Putamen (tissue), 1 donor: ENCODE measurements around the gene NIPAL3.

ENCODE experiments used
- DNase-seq: peaks from one replicate; pipeline ENCODE4 v3.0.0-alpha.2; 2016; ENCODE audit warnings: low spot score

NIPAL3 gene

GRCh38 chr1:24415334-24415909 lies at the start of gene NIPAL3:
NIPAL3 (plus strand) TSS chr1:24415802; CDS start chr1:24419548, 3,746 bp downstream.
- peak; percentile 98 for DNase-seq

GRCh38 chr1:24366707-24367106 lies 48.9 kb upstream of the NIPAL3 start:
- DNase-seq = no peak

- no peak for DNase-seq
These were observed 46.4 kb upstream of the NIPAL3 start for GRCh38 chr1:24369199-24369598.

GRCh38 chr1:24369801-24370200 lies 45.8 kb upstream of the NIPAL3 start:
- DNase-seq = no peak

- no peak for DNase-seq
These were observed 42.6 kb upstream of the NIPAL3 start for GRCh38 chr1:24373044-24373443.

GRCh38 chr1:24373710-24374109 lies 41.9 kb upstream of the NIPAL3 start:
- DNase-seq = no peak

- no peak for DNase-seq
These were observed 40.5 kb upstream of the NIPAL3 start for GRCh38 chr1:24374891-24375786.

DNA sequence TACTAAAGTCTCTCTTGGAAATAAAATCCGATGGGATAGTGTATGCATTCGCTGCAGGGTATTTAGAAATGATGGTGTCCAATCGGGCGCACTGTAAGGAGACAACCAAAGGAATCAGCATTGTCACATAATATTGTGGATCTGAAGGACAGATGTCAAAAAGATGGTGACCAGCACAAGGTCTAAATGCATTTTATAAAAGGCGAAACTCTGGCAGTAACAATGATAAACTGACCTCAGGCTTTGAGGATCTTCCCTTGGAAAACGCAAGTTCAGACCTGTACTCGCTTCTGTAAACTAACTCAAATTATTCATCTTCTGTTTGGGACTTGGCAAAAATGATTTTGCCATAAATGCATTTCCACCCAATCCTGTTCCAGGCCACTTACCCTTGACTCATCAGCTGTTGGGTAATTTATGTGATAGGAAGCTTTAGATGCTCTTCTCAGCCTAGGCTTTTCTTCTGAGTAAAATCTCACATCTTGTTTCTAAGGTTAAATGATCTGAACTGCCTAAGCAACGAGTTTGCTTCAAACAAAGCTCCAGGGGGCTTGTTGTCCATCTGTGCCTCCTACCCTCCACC lies 35.8 kb upstream of the NIPAL3 start:
- no peak for DNase-seq

- DNase-seq = no peak
These were observed 35.1 kb upstream of the NIPAL3 start for GRCh38 chr1:24380508-24380907.

DNA sequence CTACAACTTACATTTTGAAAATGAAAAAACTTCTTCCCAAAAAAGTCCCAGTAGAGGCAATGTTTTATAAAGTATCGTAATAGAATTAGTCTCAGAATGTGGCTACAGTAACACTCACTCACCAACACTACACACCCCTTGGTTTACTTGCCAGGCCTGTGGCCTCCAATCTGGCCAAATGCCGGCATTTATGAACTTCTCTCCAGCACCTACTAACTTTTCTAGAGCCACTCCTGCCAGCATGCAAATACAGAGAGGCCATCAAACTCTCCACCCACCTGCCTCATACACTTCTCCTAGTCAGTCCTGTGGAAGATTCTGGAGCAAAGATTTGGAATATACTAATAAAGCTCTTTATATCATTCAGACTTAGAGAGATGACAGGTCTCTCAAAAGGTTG lies 34.3 kb upstream of the NIPAL3 start:
- DNase-seq = no peak

DNA sequence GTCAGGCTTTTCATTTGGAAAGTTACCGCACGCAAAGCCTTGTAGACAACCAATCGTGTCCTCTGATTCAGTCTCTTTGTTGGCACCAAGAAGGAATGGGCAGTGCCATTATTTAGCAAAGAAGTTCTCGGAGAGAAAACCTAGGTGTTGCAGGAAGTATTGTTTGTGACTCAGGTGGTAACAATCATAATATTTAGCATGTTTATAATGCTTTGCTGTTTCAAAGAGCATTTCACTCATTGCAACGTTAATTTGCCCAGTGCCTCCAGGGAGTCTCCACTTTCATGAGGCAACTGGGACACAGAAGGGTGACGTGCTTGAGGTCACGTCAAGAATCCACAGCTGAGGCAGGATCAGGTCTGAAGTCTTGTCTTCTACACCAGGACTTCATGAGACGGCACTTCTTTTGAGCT lies 33.4 kb upstream of the NIPAL3 start:
- DNase-seq = no peak

- DNase-seq = no peak
These were observed 32.1 kb upstream of the NIPAL3 start for GRCh38 chr1:24383381-24383940.

- DNase-seq = no peak
These were observed 31.1 kb upstream of the NIPAL3 start for GRCh38 chr1:24384251-24385090.

DNA sequence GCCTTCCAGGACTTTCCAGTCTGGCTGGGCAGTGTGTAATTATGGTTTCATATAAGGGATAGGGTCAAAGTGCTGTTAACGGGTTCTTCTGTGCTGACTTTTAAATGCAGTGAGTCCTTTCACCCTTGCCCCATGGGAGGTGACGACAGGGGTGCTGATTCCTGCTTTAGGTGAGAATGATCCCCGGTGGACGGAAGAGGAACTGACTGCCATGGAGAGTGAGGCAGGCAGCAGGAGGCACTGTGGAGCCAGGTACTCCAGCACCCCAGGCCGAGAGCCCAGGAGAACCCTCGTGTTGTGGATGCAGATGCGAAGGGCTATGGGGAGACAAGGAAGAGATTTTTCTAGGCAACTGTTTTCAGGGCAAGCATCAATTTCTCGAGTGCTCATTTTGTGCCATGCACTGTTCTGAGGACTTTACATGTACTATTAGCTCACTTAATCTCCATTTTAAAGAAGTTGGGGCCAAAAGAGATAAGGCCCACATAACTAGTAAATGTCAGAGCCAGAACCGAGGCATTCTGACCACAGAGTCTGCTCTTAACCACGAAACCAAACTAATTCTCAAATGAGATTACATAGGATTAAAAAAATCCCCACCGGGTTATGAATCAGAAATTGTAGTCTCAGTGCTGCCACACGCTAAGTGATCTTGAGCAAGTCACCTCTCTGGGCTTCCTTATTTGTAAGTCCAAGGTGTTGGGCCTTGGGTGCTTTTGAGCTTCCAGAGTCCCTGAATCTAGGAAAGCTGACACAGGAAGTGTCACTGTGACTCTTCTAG lies 30.3 kb upstream of the NIPAL3 start:
- no peak for DNase-seq

DNA sequence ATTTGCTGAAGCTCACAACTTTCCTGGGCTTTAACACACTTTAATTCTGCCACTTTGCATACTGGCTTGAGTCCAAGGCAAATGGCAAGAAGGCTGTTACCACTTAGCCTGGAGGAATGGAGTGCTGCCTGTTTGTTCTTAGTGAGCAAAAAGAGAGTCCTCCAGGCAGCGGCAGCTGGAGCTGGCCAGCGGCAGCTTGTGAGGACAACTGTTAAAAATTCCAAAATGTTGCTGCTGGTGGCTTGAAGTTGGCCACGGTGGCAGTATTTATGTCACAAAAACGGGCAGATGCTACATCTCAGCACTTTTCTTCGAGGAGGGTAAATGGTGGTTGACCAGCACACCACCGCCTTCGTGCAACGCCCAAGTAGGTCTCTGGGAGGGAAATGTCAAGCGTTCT lies 29.4 kb upstream of the NIPAL3 start:
- DNase-seq = no peak

GRCh38 chr1:24386931-24387330 lies 28.7 kb upstream of the NIPAL3 start:
- no peak for DNase-seq

GRCh38 chr1:24387636-24388175 lies 27.9 kb upstream of the NIPAL3 start:
- no peak for DNase-seq

DNA sequence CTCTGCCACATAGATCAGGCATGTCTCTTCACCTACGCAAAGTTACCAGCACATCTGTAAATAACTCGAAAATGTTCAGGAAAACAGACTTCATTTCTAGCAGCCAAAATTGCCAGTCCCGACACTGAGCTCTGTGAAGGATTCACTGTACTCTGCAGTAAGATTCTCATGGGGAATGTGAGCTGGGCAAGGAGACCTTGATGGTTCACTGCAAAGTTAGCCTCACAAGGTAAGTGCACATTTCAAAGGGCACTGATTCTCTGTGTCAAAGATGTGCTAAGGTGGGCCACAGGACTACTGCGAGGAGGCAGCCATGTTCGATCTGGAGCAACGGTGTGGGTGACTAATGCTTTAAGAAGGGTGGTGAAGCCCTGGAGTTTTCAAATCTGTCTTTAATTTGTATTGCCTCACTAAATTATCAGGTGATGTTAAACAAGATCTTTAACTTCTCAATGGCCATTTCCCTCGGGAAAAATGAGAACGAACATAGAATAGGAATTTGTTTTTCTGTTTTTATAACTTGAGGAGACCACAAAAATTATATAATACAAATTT lies 27.2 kb upstream of the NIPAL3 start:
- no peak for DNase-seq

DNA sequence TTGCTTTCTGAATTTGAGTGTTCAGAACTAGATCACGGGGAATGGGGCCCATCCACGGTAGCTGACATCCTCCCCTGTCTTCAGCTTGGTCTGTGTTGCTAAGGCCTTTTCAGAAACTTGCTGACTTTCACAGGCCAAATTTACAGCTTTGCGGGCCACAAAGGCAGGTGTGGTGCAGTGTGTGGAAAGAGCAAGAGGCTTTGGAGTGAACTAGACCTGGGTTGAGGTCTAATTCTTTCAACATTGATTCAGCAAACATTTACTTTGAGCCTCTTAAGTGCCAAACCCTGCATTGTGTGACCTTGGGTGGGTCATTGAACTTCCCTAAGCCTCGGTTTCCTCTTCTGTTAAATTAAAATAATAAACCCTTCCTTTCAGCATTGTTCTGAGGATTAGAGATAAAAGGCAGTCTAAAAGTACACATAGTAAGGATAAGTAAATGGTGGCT lies 26.3 kb upstream of the NIPAL3 start:
- DNase-seq = no peak
